ENCODE results near the gene CAMKV.

The CAMKV gene

DNA sequence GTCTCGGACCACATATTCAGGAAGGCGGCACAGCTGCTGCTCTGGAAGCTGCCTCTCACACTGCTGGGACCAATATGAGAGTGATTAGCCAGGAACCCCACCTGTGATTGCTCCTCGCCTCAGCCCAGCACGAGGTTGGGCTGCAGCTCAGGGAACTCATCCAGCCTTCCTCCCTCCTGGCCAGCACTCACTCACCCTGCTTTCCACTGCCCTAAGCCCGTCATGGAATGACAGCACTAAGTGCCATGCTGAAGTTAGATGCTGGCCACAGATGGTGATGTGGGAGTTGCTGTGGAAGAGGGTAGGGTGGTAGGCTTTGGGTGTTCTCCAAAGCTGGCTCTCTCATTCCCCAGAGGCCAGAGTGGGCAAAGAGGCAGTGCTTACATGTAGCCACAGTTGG lies 26.6 kb upstream of the CAMKV start:
- no peak overlapping the region for H3K27ac ChIP-seq
- H3K36me3 ChIP-seq (ENCODE audit: control insufficient read depth, insufficient read depth, low read length): no peaks in the 10 kb centered on the region
- no peaks in the 10 kb centered on the region for H3K4me1 ChIP-seq

DNA sequence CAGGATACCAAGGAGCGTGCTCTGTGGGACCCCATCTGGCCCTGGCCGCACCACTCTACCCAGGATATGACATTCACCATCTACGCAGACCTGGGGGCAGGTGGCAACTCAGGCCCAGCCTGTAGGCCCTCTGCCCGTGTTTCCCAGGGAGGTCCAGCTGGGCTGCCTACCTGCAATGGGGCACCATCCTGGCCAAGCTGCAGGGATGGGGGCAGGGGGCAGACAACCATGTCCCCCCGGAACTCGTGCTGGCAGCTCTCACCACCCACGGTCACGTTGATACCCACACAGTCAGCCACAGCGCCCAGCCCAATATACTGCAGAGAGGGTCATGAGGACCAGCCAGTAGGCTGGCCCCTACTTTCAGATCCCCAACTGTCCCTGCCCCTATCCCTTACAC lies 26.1 kb upstream of the CAMKV start:
- TF ChIP-seq, protein P1, sequence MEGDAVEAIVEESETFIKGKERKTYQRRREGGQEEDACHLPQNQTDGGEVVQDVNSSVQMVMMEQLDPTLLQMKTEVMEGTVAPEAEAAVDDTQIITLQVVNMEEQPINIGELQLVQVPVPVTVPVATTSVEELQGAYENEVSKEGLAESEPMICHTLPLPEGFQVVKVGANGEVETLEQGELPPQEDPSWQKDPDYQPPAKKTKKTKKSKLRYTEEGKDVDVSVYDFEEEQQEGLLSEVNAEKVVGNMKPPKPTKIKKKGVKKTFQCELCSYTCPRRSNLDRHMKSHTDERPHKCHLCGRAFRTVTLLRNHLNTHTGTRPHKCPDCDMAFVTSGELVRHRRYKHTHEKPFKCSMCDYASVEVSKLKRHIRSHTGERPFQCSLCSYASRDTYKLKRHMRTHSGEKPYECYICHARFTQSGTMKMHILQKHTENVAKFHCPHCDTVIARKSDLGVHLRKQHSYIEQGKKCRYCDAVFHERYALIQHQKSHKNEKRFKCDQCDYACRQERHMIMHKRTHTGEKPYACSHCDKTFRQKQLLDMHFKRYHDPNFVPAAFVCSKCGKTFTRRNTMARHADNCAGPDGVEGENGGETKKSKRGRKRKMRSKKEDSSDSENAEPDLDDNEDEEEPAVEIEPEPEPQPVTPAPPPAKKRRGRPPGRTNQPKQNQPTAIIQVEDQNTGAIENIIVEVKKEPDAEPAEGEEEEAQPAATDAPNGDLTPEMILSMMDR (IDR thresholded peaks at IDR 0.05): no peak
- Histone ChIP-seq H2AFZ (no peak overlapping the region), H3K36me3 (ENCODE audit: control insufficient read depth, insufficient read depth, low read length) (no peaks in the 10 kb centered on the region)

More for the DNA sequence above, 26.6 kb upstream of the CAMKV start:
- H3K9ac ChIP-seq: no peak overlapping the region
- TF ChIP-seq, protein P1 (IDR thresholded peaks at IDR 0.05): no peak
- H3K9me3 ChIP-seq (ENCODE audit: control insufficient read depth, low read length): no peaks in the 10 kb centered on the region
- no peaks in the 10 kb centered on the region for H3K27me3 ChIP-seq (ENCODE audit: control insufficient read depth, insufficient read depth, low read length)
- no peak overlapping the region for H2AFZ ChIP-seq
- no peak overlapping the region for H3K4me3 ChIP-seq (ENCODE audit: low read depth, low read length)
- H3K4me2 ChIP-seq (ENCODE audit: low read length): no peak overlapping the region
- H3K79me2 ChIP-seq: no peaks in the 10 kb centered on the region

DNA sequence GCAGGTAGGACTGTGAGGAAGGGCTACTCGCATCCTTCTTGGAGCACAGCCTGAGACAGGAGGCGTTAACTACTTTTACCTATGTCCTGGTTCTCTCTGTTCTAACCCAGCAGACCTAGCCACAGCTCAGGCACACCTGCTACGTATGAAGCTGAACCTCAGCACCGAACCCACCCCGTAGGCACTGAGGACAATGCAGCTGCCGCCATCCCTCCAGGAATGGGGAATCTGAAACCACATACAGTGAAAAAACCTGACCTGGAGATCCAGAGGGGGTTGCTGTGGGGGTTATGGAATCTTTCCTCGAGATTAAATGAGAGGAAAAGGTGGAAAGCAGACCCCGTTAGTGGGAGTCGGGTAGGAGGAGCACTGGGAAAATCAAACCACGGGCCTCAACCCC lies 19.6 kb upstream of the CAMKV start:
- H3K36me3 ChIP-seq (ENCODE audit: control insufficient read depth, insufficient read depth, low read length): no peaks in the 10 kb centered on the region
- no peak overlapping the region for H2AFZ ChIP-seq
- no peak overlapping the region for H3K4me3 ChIP-seq (ENCODE audit: low read depth, low read length)
- no peak overlapping the region for H3K27ac ChIP-seq
- H3K27me3 ChIP-seq (ENCODE audit: control insufficient read depth, insufficient read depth, low read length): no peaks in the 10 kb centered on the region
- no peaks in the 10 kb centered on the region for H3K9me3 ChIP-seq (ENCODE audit: control insufficient read depth, low read length)
- TF ChIP-seq, protein P1 (IDR thresholded peaks at IDR 0.05): no peak
- H3K4me2 ChIP-seq (ENCODE audit: low read length): no peak overlapping the region
- H3K79me2 ChIP-seq: no peaks in the 10 kb centered on the region
- H3K4me1 ChIP-seq: no peaks in the 10 kb centered on the region
- H3K9ac ChIP-seq: no peak overlapping the region

More for the DNA sequence above, 26.1 kb upstream of the CAMKV start:
- Histone ChIP-seq H3K4me2 (ENCODE audit: low read length) (no peak overlapping the region), H3K4me3 (ENCODE audit: low read depth, low read length) (no peak overlapping the region), H3K9ac (no peak overlapping the region), H3K4me1 (no peaks in the 10 kb centered on the region), H3K79me2 (no peaks in the 10 kb centered on the region), H3K27me3 (ENCODE audit: control insufficient read depth, insufficient read depth, low read length) (no peaks in the 10 kb centered on the region), H3K9me3 (ENCODE audit: control insufficient read depth, low read length) (no peaks in the 10 kb centered on the region), H3K27ac (no peak overlapping the region)

DNA sequence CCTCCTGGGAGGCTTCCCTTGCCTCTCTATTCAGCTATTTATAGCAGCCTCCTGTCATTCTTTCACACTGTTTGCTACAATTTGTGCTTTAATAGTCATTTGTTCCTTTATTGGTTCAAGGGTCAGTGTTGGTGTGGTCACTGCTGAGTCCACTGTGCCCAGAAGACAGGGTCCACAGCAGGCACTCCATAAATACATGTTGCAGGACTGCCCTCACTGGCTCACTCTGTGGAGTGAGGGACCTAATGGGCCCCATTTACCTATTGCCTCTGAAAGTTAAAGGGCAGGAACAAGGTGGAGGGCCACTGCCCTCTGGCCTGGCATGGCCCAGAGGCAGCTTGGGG lies 17.2 kb upstream of the CAMKV start:
- no peak overlapping the region for H2AFZ ChIP-seq
- no peaks in the 10 kb centered on the region for H3K79me2 ChIP-seq
- H3K36me3 ChIP-seq (ENCODE audit: control insufficient read depth, insufficient read depth, low read length): no peaks in the 10 kb centered on the region
- H3K9me3 ChIP-seq (ENCODE audit: control insufficient read depth, low read length): no peaks in the 10 kb centered on the region
- H3K27ac ChIP-seq: no peak overlapping the region
- no peak overlapping the region for H3K4me2 ChIP-seq (ENCODE audit: low read length)
- no peak overlapping the region for H3K4me3 ChIP-seq (ENCODE audit: low read depth, low read length)
- H3K9ac ChIP-seq: no peak overlapping the region
- TF ChIP-seq, protein P1 (IDR thresholded peaks at IDR 0.05): no peak
- no peaks in the 10 kb centered on the region for H3K27me3 ChIP-seq (ENCODE audit: control insufficient read depth, insufficient read depth, low read length)
- H3K4me1 ChIP-seq: no peaks in the 10 kb centered on the region

DNA sequence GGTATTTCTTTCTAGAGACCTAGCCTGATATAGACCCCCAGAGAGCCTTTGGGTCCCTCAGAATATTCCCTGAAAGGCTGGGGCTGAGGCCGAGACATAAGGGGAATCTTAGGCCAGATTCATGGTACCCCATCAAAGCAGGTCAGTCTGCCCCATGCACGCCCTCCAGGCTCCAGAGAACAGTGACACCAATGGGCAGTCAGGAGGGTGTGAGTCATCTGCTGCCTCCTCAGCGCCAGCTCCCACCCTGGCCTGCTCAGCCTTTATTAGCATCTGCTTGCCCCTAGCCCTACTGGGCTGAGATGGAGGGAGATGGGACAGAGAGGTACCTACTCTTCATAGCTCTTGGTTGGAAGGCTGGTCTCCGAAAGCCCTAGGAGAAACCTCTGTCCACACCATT lies 14.3 kb upstream of the CAMKV start:
- Histone ChIP-seq H3K4me3 (ENCODE audit: low read depth, low read length) (no peak overlapping the region), H2AFZ (no peak overlapping the region), H3K27ac (no peak overlapping the region), H3K9me3 (ENCODE audit: control insufficient read depth, low read length) (no peaks in the 10 kb centered on the region), H3K36me3 (ENCODE audit: control insufficient read depth, insufficient read depth, low read length) (no peaks in the 10 kb centered on the region), H3K4me1 (no peaks in the 10 kb centered on the region), H3K79me2 (no peaks in the 10 kb centered on the region), H3K9ac (no peak overlapping the region), H3K27me3 (ENCODE audit: control insufficient read depth, insufficient read depth, low read length) (no peaks in the 10 kb centered on the region), H3K4me2 (ENCODE audit: low read length) (no peak overlapping the region)
- TF ChIP-seq, protein P1 (IDR thresholded peaks at IDR 0.05): no peak

Data from parathyroid adenoma (tissue), 2 donors.